Transverse colon (tissue), 4 donors: ENCODE data around the gene TMEM25. TPM values are rescaled to one million over a fixed set of nuclear protein-coding genes. Genes with fewer than 3 reads are reported as not detected.
"Not testable (repeated sequence)": the region's sequence is repeated elsewhere in the genome, so short reads cannot be mapped to it uniquely, and the experiment has no call there.

Experiments used
- DNase-seq: peaks from one replicate; pipeline ENCODE4 v3.0.0-alpha.2; 2019
- H3K27ac ChIP-seq, 4 donors: fragments of 200-600 bp; sonication (generic); 2 replicates each; pipeline ENCODE4 v1.5.1; 2016 to 2018; ENCODE audit warnings: inconsistent platforms in 4 of 4
- H3K27me3 ChIP-seq: fragments of 200-600 bp; sonication (generic); 2 replicates; pipeline ENCODE4 v1.5.1; 2017; ENCODE audit warnings: inconsistent platforms
- H3K36me3 ChIP-seq, 4 donors: fragments of 200-600 bp; sonication (generic); 2 replicates each; pipeline ENCODE4 v1.5.1; 2017 to 2019; ENCODE audit warnings: inconsistent platforms in 4 of 4
- H3K4me1 ChIP-seq, 4 donors: fragments of 200-600 bp; sonication (generic); 2 replicates each; pipeline ENCODE4 v1.5.1; 2017 to 2020; ENCODE audit warnings: inconsistent platforms in 4 of 4
- H3K4me3 ChIP-seq, 4 donors: fragments of 200-600 bp; sonication (generic); 1 replicate in 1 of 4; 2 replicates in 3 of 4; pipeline versions ENCODE4 v1.5.1 to v1.6.1; 2017 to 2019; ENCODE audit warnings: inconsistent platforms in 4 of 4
- H3K9me3 ChIP-seq, 2 donors: fragments of 200-600 bp; sonication (generic); 2 replicates each; pipeline ENCODE4 v1.5.1; 2017 to 2019; ENCODE audit warnings: inconsistent platforms in 2 of 2
- CTCF ChIP-seq, 5 experiments: fragments of 200-600 bp in 3 of 5; fragments of 450-650 bp in 2 of 5; sonication (generic) in 3 of 5; IDR thresholded peaks; 1 replicate in 2 of 5; 2 replicates in 3 of 5; pipeline ENCODE4 v1.5.1; 2016 to 2017; ENCODE audit warnings: antibody characterized with exemption in 5 of 5, inconsistent platforms in 3 of 5, mild to moderate bottlenecking in 2 of 5, moderate library complexity in 1 of 5
- EP300 ChIP-seq: sonication (generic); formaldehyde crosslinking; IDR thresholded peaks from one replicate; pipeline ENCODE4 v1.6.1; 2017; ENCODE audit warnings: antibody characterized with exemption, low read depth
- POLR2A ChIP-seq: fragments of 450-650 bp; IDR thresholded peaks from one replicate; pipeline ENCODE4 v1.6.1; 2016; ENCODE audit warnings: antibody characterized with exemption, mild to moderate bottlenecking, moderate library complexity
- POLR2AphosphoS5 ChIP-seq, 3 donors: sonication (generic); formaldehyde crosslinking; IDR thresholded peaks; one replicate each; pipeline ENCODE4 v1.6.1; 2016; ENCODE audit warnings: antibody characterized with exemption in 3 of 3
- WGBS, 2 donors: methylation state at CpG; one replicate each; pipeline ENCODE4 v1.1.5; 2018; ENCODE audit warnings: low coverage in 1 of 2; 5-methylcytosine and 5-hydroxymethylcytosine counted together
- in situ Hi-C, 4 donors: fragments of 200-750 bp; cut with MboI; loops; one replicate each; pipeline versions ENCODE4 v1.15.0 to v1.15.1; 2017; ENCODE audit warnings: low sequenced_read_pairs in 3 of 4, low pct_ligation_motif_present in 1 of 4, low pct_unique_long_range_greater_than_20kb in 1 of 4
- intact Hi-C: fragments of 100-400 bp; cut with DNase I; formaldehyde crosslinking; loops from one replicate; pipeline ENCODE4 v1.15.1; 2023; ENCODE audit warnings: low total_unique reads
- total RNA-seq, 4 donors: library from RNA; depleted of rRNA; stranded (reverse); fragments of >200 nt; gene quantifications; one replicate each; pipeline ENCODE4 v1.1.0, GENCODE V29; 2016

Gene TMEM25
- 10 to 100 TPM in 2 of 4 donors, 1 to 10 TPM in 2; 1.5 to 37.0 (median 14.5) TPM for total RNA-seq

DNA sequence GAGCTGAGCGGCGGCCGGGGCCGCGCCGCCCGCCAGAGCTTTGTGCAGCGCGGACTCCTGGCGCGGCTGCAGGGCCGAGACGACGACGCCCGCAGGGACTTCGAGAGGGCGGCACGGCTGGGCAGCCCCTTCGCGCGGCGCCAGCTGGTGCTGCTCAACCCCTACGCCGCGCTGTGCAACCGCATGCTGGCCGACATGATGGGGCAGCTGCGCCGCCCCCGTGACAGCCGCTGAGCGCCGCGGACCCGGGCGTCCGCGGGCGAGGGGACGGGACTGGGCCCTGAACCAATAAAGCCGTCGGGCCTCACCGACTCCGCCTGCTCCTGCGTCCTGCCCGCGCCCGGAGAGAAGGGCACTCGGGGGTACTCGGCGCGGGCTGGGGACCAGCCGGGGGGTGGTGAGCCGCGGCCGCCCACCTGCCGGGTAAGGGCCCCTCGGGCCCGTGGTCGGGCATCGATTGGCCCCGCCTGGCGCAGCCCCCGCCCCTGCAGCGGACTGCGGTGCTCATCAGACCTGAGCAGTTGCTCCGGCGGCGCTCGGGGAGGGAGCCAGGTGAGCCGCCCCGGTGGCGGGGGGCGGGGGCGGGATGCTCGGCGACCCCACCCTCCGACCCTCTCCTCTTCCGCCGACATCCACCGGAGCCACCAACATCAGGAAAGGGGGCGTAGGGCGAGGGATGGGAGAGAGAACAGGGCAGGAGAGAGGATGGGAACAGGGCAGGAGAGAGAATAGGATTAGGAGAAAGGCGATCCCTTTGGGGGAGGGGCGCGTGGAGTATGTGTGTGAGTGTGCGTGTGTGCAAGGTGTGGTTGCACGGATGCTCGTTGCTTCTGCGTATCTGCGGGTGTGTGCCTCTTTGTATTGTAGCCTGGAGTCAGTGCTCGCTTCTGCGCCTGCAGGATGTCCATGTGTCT is at the start of gene TMEM25:
Gene TMEM25 (plus strand): TSS at position 510 of the 914 bp plus-strand sequence. CDS start 610 bp downstream, outside the sequence.
- intact Hi-C loops (no loop called here), in situ Hi-C loops (no loop called here)
- H3K27me3 ChIP-seq = no peaks in the 10 kb centered on the region
- peaks cover 9 to 30% (median 23%) of the 10 kb centered on the region in 4 donors for H3K4me1 ChIP-seq
- H3K27ac ChIP-seq = peak within 1 kb of the TSS; percentile 72 to 86 (median 80)
- 0 to 2% methylated on average over 1 to 92 of the region's 94 CpGs for WGBS, 2 donors
- TF ChIP-seq POLR2AphosphoS5 (IDR thresholded peaks at IDR 0.05) (peak in 1 of 3 donors; percentile 44), EP300 (no peak), CTCF (IDR thresholded peaks at IDR 0.05) (no peak), POLR2A (peak; percentile 44)
- H3K36me3 ChIP-seq = no peaks in the 10 kb centered on the region
- peak within 1 kb of the TSS; percentile 64 to 84 (median 68) for H3K4me3 ChIP-seq
- H3K9me3 ChIP-seq = no peaks in the 10 kb centered on the region
- DNase-seq = peak; percentile 71

DNA sequence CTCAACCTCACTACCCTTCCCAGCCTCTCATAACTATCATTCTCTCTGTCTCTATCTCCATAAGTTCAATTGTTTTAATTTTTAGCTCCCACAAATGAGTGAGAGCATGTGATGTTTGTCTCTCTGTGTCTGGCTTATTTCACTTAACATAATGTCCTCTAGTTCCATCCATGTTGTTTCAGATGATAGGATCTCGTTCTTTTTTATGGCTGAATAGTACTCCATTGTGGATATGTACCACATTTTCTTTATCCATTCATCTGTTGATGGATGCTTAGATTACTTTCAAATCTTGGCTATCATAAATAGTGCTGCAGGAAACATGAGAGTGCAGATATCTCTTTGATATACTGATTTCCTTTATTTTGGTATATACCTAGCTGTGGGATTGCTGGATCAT is 49.8 kb upstream of the TMEM25 start:
- intact Hi-C loops, H3K4me3 ChIP-seq, DNase-seq, H3K27ac ChIP-seq, H3K27me3 ChIP-seq, H3K4me1 ChIP-seq, H3K9me3 ChIP-seq: not testable (repeated sequence)
- peaks cover 0 to 89% (median 41%) of the 10 kb centered on the region in 4 donors for H3K36me3 ChIP-seq
- in situ Hi-C loops = loop anchor here in 2 of 4 donors (25.0 kb wide), 2 partner anchors 294 to 344 kb away; partner anchors contain the start of gene SCN2B (in 1 of the 2)
- whole genome bisulfite sequencing, 2 donors = 80 to 97% methylated on average over 1 of the region's 1 CpG

GRCh38 chr11:118484405-118484804 is 46.6 kb upstream of the TMEM25 start:
- peaks cover 0 to 76% (median 35%) of the 10 kb centered on the region in 4 donors for H3K36me3 ChIP-seq

DNA sequence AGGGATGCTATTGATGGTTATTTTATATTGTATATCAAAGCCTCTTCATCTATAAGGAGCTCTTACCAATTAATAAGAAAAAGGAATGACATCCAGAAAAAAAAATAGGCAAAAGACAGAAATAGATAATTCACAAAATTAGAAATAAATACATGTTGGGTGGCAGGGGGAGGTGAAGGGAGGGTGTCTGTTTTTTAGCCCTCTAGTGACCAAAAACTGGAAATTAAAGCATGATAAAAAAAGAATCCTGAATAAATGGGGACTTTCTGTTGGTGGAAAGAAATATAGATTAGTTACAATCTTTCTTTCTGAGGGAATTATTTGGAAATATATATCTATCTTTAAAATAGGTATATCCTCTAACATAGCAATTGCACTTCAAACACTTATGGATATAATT is 45.7 kb upstream of the TMEM25 start:
- Histone ChIP-seq H3K36me3 (peaks cover 0 to 80% (median 35%) of the 10 kb centered on the region in 4 donors), H3K4me1 (no peaks in the 10 kb centered on the region), H3K4me3 (no peak overlapping the region), H3K9me3 (no peaks in the 10 kb centered on the region), H3K27me3 (no peaks in the 10 kb centered on the region), H3K27ac (no peak overlapping the region)
- intact Hi-C loops = no loop called here
- TF ChIP-seq POLR2AphosphoS5 (IDR thresholded peaks at IDR 0.05) = no peak
- peak in 2 of 5 experiments; percentile 3 to 11 for TF ChIP-seq CTCF (IDR thresholded peaks at IDR 0.05)
- no peak for DNase-seq
- in situ Hi-C loops = loop anchor here in 2 of 4 donors (25.0 kb wide), 2 partner anchors 298 to 348 kb away; partner anchors contain the start of gene SCN2B (in 1 of the 2)

More at GRCh38 chr11:118484405-118484804, 46.6 kb upstream of the TMEM25 start:
- intact Hi-C loops = no loop called here
- no peak overlapping the region for H3K27ac ChIP-seq
- no peak overlapping the region for H3K4me3 ChIP-seq
- no peak for TF ChIP-seq POLR2AphosphoS5 (IDR thresholded peaks at IDR 0.05)
- TF ChIP-seq CTCF (IDR thresholded peaks at IDR 0.05) = no peak
- TF ChIP-seq POLR2A = no peak
- no peak for TF ChIP-seq EP300
- in situ Hi-C loops = loop anchor here in 2 of 4 donors (25.0 kb wide), 2 partner anchors 297 to 347 kb away; partner anchors contain the start of gene SCN2B (in 1 of the 2)
- no peak for DNase-seq
- 88 to 96% methylated on average over 3 of the region's 3 CpGs for WGBS, 2 donors
- no peaks in the 10 kb centered on the region for H3K27me3 ChIP-seq
- H3K4me1 ChIP-seq = no peaks in the 10 kb centered on the region
- no peaks in the 10 kb centered on the region for H3K9me3 ChIP-seq
